Nephron (organoid): Measurements from ENCODE around the gene WNT8B.

Experiments
- H3K27ac Mint-ChIP-seq, 3 experiments: 2 replicates each; pipeline ENCODE4 v1.8.0; 2020; ENCODE audit warnings: mixed read lengths in 3 of 3, mild to moderate bottlenecking in 2 of 3, moderate library complexity in 1 of 3
- H3K27me3 Mint-ChIP-seq: 2 replicates; pipeline ENCODE4 v1.8.0; 2021; ENCODE audit warnings: low read depth, mild to moderate bottlenecking, moderate library complexity, mixed read lengths
- H3K36me3 Mint-ChIP-seq: 2 replicates; pipeline ENCODE4 v1.8.0; 2020; ENCODE audit warnings: low read depth, mixed read lengths
- H3K4me1 Mint-ChIP-seq: 2 replicates; pipeline ENCODE4 v1.8.0; 2020; ENCODE audit warnings: mixed read lengths
- H3K4me3 Mint-ChIP-seq, 3 experiments: 2 replicates each; pipeline ENCODE4 v1.8.0; 2020; ENCODE audit warnings: mild to moderate bottlenecking in 3 of 3, mixed read lengths in 3 of 3, moderate library complexity in 2 of 3
- H3K9me3 Mint-ChIP-seq: 2 replicates; pipeline ENCODE4 v1.8.0; 2020; ENCODE audit warnings: mixed read lengths
- TF ChIP-seq, protein P1 (sequence below), 3 experiments: fragments of 200-600 bp; sonication (generic); IDR thresholded peaks; one replicate each; pipeline ENCODE4 v1.5.0; 2021; ENCODE audit warnings: antibody characterized with exemption in 3 of 3; ENCODE audit not compliant: unreplicated experiment in 3 of 3

Gene WNT8B

DNA sequence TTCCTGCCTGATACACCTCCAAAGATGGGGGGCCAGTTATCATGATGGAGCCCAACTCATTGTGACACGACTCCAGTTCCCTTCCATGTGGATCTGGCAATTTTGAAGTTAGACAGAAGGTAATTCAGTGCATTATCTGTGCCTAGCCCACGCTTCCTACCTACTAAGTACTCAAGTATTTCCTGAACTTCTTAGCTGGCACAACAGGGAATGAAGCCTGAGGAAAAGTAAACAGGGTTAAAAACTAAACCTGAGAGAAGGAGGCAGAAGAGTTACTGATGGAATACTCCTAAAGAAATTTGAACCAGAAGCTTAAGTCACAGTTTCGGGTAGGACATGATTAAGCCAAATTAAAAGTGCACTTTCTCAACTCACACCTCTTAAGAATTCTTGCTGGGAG, 58.0 kb downstream of the WNT8B start:
- Mint-ChIP-seq H3K36me3 (peaks cover 33% of the 10 kb centered on the region), H3K4me3 (peak overlapping the region in 1 of 3 experiments; percentile 44), H3K27ac (no peak overlapping the region), H3K4me1 (peaks cover 5% of the 10 kb centered on the region), H3K9me3 (no peaks in the 10 kb centered on the region), H3K27me3 (peaks cover 40% of the 10 kb centered on the region)
- TF ChIP-seq, protein P1, sequence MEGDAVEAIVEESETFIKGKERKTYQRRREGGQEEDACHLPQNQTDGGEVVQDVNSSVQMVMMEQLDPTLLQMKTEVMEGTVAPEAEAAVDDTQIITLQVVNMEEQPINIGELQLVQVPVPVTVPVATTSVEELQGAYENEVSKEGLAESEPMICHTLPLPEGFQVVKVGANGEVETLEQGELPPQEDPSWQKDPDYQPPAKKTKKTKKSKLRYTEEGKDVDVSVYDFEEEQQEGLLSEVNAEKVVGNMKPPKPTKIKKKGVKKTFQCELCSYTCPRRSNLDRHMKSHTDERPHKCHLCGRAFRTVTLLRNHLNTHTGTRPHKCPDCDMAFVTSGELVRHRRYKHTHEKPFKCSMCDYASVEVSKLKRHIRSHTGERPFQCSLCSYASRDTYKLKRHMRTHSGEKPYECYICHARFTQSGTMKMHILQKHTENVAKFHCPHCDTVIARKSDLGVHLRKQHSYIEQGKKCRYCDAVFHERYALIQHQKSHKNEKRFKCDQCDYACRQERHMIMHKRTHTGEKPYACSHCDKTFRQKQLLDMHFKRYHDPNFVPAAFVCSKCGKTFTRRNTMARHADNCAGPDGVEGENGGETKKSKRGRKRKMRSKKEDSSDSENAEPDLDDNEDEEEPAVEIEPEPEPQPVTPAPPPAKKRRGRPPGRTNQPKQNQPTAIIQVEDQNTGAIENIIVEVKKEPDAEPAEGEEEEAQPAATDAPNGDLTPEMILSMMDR (IDR thresholded peaks at IDR 0.05; ENCODE audit: unreplicated experiment in 3 of 3), result no peak

DNA sequence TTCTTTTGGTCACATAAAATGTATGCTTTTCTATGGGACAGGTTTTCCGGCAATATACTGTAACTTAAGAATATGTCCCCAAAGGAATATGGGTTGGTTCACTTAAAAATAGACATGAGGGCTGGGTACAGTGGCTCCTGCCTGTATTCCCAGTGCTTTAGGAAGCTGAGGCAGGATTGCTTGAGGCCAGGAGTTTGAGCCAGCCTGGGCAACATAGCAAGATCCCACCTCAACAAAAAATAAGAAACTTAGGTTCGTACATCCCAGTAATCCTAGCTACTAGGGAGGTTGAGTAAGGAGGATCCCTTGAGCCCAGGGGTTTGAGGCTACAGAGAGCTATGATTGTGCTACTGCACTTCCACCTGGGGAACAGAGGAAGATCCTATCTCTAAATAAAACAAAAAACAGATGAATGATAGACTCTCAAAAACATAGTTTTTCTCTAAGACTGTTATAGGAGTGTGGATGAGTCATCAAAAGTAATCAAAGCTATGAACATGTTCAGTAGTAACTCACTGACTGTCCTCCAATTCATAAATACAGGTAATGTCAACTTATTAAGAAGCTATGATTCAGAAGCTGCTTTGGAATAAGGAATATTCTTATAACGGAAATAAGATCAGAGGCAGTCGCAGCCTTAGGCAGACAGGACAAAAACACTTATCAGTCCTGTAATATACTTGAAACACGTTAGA, 59.4 kb downstream of the WNT8B start:
- TF ChIP-seq, protein P1 (IDR thresholded peaks at IDR 0.05; ENCODE audit: unreplicated experiment in 3 of 3), result no peak
- no peak overlapping the region for H3K4me3 Mint-ChIP-seq
- no peak overlapping the region for H3K27ac Mint-ChIP-seq
- peaks cover 38% of the 10 kb centered on the region for H3K36me3 Mint-ChIP-seq
- no peaks in the 10 kb centered on the region for H3K9me3 Mint-ChIP-seq
- peaks cover 35% of the 10 kb centered on the region for H3K27me3 Mint-ChIP-seq
- H3K4me1 Mint-ChIP-seq, result peaks cover 5% of the 10 kb centered on the region

DNA sequence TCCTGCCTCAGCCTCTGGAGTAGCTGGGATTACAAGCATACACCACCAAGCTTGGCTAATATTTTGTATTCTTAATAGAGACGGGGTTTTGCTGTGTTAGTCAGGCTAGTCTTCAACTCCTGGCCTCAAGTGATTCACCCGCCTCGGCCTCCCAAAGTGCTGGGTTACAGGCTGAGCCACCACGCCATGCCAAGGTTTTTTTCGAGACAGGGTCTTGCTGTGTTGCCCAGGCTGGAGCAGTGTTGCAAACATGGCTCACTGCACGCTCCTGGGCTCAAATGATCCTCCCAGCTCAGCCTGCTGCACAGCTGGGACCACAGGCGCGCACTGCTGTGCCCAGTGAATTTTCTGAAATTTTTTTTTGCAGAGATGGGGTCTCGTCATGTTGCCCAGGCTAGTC, 60.1 kb downstream of the WNT8B start:
- Mint-ChIP-seq H3K36me3 (peaks cover 38% of the 10 kb centered on the region), H3K27ac (no peak overlapping the region), H3K4me1 (peaks cover 5% of the 10 kb centered on the region), H3K4me3 (no peak overlapping the region), H3K9me3 (no peaks in the 10 kb centered on the region), H3K27me3 (peaks cover 35% of the 10 kb centered on the region)
- TF ChIP-seq, protein P1 (IDR thresholded peaks at IDR 0.05; ENCODE audit: unreplicated experiment in 3 of 3), result no peak

DNA sequence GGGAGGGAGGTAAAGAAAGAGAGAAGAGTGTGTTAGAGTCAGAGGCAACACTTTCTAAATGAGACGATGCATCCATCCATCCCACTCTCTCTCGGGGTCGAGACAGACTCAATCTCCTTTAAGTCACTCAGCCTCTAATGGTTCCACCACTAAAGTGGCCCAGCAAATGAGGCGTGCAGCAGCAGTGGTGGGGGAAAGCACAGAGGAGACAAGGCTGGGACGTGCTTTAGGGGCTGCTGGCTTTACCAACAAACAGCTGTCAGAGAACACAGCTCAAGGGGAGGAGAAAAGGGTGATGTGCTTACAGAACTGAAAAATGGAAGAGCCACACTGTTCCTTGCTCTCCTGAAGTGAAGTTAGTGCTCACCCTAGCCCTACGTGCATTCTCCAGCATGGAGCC, 61.4 kb downstream of the WNT8B start:
- peaks cover 26% of the 10 kb centered on the region for H3K27me3 Mint-ChIP-seq
- TF ChIP-seq, protein P1 (IDR thresholded peaks at IDR 0.05; ENCODE audit: unreplicated experiment in 3 of 3), result no peak
- H3K4me3 Mint-ChIP-seq, result no peak overlapping the region
- no peaks in the 10 kb centered on the region for H3K9me3 Mint-ChIP-seq
- H3K36me3 Mint-ChIP-seq, result peaks cover 38% of the 10 kb centered on the region
- H3K27ac Mint-ChIP-seq, result no peak overlapping the region
- peaks cover 6% of the 10 kb centered on the region for H3K4me1 Mint-ChIP-seq

DNA sequence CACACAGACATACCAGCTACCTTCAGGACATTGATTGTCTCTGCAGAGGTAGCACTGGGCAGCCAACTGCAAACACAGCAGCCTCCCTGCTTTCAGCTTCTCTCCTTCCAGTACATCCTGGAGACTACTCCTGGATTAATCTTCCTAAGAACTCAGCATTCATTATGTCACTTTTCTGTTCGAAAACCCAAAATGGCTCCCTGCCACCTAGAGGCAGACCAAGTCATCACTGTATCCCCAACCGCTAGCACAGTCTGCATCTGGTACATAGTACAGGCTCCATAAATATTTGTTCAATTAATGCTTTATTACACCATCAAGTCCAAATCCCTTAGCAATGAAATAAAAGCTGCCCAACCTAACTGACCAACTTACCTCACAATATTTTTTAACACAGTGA, 61.8 kb downstream of the WNT8B start:
- TF ChIP-seq, protein P1 (IDR thresholded peaks at IDR 0.05; ENCODE audit: unreplicated experiment in 3 of 3), result no peak
- no peaks in the 10 kb centered on the region for H3K9me3 Mint-ChIP-seq
- peaks cover 9% of the 10 kb centered on the region for H3K4me1 Mint-ChIP-seq
- H3K27ac Mint-ChIP-seq, result no peak overlapping the region
- no peak overlapping the region for H3K4me3 Mint-ChIP-seq
- peaks cover 38% of the 10 kb centered on the region for H3K36me3 Mint-ChIP-seq
- peaks cover 23% of the 10 kb centered on the region for H3K27me3 Mint-ChIP-seq
